Upper lobe of left lung (tissue), 4 donors: ENCODE measurements around the gene ZDHHC14.

Experiments used
- CTCF ChIP-seq, 6 experiments: fragments of 450-650 bp in 4 of 6; fragments of 200-600 bp in 2 of 6; sonication (generic) in 2 of 6; IDR thresholded peaks; one replicate each; pipeline ENCODE4 v1.5.1; 2016 to 2019; ENCODE audit warnings: antibody characterized with exemption in 6 of 6
- EP300 ChIP-seq, 4 donors: sonication (generic); formaldehyde crosslinking; IDR thresholded peaks; one replicate each; pipeline ENCODE4 v1.5.1; 2017; ENCODE audit warnings: antibody characterized with exemption in 4 of 4, control low read depth in 2 of 4

- TF ChIP-seq EP300 (IDR thresholded peaks at IDR 0.05) (no peak), CTCF (IDR thresholded peaks at IDR 0.05) (peak; percentile 46 to 85 (median 72))
Observed at GRCh38 chr6:157667211-157668008, 286.4 kb downstream of the ZDHHC14 start.
